SKM-1 treated with dmso at 0.1 percent for 144 hours (cell line): ENCODE results near the gene NOTUM.
"Not testable (repeated sequence)": the region's sequence is repeated elsewhere in the genome, so short reads cannot be mapped to it uniquely, and the experiment has no call there.

Experiments used
- DNase-seq: peaks from one replicate; lab custom pipeline; 2025; ENCODE audit not compliant: unreplicated experiment; lab: John Stamatoyannopoulos, UW

Gene NOTUM

DNA sequence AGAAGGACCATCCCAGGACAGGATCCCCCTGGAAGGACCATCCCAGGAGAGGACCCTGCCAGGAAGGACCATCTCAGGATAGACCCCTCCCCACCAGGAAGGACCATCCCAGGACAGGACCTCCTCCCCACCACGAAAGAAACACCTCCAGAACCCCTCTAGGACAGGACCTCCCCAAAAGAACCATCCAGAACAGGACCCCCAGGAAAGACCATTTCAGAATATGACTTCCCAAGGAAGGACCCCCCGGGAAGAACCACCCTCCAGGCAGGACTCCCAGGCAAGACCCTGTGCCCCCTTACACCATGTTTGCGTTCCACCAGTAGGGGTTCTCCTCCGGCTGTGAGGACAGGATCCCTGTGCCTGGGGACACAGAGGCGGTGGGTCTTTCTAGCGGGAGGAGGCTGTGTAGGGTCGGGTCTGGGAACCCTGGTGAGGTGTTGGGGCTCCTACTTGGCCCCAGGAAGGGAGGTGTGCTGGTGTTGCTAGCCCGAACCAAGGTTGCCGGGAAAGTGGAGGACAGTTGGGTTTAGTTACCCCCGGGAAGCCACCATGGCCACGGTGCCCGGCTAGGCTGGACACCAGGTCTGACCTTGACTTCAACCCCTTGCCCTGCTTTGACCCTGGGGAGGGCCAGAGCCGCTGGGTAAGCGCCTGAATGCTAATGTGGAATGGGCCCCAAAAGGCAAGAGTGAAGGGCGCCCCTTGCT is 2.2 kb downstream of the NOTUM start:
- DNase-seq: no peak

DNA sequence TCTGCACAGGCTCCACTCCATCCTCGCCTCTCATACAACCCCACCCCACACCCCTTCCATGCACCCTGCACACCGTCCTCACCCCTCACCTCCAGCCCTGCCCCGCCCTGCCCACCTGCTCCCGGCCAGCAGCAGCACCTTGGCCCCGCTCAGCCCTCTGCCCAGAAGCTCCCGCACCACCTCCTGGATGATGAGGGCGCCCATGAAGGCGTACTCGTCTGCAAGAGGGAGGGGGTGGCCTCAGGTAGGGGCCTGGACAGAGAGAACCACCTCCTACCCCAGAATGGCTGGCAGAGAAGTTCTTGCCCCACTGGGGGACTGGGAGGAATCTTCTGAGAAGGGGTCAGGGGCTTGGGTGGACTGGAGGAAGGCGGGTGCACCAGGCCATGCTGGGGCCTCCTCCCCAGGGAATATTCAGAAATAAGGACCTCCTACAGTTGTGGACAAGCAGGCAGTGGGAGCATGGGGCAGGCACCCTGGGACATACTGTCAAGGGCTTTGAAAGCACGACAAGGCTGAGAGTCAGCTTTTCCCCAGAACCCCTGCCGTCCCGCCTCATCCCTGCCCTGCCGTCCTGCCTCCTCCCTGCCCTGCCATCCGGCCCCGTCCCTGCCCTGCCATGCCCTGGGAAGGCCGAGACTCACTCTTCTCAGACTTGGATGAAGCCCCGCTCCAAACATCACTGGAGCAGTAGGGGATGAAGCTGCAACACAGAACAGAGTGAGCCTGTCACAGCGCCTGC is 3.1 kb downstream of the NOTUM start:
- DNase-seq: no peak

DNA sequence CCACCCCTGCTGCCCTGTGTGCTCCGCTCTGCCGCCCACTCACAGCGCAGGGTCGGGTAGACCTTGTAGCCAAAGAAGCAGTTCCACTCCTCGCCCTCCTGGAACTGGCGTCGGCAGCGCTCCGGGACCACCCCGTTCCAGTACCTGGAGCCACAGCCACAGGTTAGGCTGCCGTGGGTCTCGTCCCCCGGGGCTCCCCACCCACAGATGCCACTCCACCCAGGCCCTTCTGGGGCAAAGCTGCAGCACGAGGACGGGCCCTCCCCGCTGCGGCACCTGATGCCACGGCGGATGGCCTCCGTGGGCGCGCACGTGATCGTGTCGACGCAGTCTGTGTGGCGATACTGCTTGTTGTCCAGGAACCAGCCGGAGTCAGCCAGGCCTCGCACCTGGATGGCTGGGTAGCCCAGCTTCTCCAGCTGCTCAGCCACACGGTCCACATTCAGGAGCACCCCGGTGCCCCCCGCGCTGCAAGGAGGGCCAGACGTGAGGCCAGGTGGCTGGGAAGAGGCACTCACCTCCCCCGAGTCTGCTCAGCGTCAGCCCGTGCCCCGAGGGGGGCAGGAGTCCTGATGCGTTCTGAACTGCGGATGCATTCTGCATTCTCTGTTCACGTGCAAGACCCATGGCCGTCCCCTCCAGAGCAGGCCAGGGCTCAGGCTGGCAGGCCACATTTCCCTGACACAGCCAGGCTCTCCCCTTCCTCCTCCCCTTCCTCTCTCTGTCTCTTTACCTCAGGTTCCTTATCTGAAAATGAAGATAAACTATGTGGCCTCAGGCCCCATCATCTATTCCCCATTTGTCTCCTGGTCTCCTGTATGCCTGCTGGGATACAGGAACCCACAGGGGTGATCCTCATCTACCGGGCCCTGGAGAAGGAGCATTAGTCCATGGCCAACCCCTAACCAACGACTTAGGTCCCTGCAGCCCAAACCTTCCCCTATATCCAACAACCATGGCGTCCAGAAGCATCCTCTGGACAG is 4.1 kb downstream of the NOTUM start:
- no peak for DNase-seq

DNA sequence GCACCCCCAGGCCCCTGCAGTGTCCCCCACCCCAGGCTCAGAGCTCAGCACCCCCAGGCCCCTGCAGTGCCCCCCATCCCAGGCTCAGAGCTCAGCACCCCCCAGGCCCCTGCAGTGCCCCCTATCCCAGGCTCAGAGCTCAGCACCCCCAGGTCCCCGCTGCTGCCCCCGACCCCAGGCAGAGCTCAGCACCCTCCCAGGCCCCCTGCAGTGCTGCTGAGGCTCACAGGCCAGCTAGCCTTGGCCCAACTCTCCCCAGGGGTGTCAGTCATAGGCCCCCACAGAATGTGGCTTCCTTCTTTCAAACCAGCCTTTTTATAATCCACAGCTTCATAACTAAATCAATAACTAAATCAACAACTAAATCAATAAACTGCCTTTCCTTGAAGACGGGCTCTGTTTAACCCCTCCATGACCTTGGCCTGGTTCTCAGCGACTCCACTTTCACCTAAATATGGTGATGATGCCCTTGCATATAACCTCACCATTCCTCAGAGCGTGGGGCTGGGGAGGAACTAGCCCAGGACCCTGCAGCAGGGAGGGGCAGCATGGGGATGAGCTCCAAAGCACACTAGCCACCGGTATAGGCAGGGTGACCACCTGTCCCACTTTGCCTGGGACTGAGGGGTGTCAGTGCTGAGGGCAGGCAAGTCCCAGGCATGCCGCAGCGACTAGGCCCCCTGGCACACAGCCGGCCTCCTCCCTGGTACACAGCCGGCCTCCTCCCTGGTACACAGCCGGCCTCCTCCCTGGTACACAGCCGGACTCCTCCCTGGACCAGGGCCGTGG is 5.0 kb downstream of the NOTUM start:
- no peak for DNase-seq

DNA sequence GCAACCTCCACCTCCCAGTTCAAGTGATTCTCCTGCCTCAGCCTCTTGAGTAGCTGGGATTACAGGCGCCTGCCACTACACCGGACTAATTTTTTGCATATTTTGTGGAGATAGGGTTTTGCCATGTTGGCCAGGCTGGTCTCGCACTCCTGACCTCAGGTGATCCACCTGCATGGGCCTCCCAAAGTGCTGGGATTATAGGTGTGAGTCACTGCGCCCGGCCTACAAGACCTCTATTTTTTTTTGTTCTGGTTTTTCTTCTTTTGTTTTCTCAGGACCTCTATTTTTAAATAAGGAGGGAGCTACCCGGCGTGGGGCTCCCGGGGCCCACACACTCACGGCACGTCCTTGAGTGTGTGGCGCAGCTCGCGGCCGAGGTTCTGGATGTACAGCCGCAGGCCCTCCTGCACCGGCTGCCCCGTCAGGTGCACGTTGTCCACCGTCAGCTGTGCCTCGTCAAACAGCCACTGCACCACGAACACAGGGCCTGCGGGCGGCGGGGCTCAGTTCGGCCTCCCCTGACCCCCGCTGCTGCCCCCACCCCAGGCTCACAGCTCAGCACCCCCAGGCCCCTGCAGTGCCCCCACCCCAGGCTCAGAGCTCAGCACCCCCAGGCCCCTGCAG is 5.8 kb downstream of the NOTUM start:
- no peak for DNase-seq

DNA sequence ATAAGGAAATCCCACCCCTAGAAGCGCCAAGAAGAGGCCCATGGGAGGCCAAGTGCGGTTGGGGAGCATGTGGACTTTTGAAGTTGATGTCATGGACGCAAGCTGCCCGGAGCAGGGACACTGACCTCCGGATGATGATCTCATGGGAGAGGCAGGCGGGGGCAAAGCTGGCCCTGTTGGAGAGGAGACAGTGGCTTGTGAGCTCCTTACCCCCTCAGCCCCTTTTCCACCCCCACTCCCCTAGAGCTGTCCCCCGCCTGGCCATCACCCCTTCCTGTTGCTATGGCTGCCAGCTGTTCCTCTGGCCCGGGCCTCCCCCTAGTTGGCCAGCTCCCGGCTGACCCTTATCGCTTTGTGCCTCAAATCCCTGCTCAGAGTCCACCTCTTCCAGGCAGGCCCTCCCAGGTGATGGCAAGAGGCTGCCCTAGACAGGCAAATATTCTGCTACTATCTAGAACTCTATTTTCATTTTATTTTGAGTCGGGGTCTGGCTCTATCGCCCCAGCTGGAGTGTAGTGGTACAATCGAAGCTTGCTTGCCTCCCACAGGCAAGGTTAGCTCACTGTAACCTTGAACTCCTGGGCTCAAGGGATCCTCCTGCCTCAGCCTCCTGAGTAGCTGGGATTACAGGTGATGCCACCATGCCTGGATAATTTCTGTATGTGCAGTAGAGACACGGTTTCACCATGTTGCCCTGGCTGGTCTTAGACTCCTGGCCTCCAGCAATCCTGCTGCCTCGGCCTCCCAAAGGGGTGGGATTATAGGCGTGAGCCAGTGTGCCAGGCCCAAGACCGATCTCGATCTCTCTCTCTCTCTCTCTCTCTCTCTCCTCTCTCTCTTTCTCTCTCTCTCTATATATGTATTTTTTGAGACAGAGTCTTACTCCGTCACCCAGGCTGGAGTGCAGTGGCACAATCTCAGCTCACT is 6.6 kb downstream of the NOTUM start:
- DNase-seq: no peak

DNA sequence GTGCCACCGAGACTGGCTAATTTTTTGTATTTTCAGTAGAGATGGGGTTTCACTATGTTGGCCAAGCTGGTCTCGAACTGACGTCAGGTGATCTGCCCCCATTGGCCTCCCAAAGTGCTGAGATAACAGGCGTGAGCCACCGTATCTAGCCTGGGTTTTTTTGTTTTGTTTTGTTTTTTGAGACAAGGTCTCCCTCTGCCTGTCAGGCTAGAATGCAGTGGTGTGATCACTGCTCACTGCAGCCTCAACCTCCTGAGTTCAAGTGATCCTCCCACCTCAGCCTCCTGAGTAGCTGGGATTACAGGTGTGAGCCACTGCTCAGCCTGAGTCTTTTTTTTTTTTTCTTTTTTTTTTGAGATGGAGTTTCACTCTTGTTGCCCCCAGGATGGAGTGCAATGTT is 7.5 kb downstream of the NOTUM start:
- not testable (repeated sequence) for DNase-seq

DNA sequence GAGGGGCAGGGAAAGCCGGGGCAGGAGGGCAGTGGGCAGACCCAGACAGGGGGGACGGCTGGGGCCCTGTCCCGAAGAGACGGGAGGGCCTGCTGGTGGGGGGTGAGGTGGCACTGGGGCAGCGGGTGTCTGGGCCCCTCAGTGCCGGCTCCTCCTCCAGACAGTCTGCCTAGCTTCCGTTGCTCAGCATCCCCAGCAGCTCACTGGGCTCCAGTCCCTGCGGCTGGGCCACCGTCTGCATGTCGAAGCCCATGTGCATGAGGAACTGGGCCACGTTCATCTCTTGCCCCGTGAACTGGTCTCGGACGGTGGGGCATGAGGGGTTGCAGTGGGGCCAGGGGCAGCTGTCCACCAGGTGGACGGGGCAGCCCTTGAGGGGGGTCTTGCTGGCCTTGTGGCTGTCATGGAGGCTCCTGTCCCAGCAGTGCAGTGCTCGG is 8.2 kb downstream of the NOTUM start:
- no peak for DNase-seq

DNA sequence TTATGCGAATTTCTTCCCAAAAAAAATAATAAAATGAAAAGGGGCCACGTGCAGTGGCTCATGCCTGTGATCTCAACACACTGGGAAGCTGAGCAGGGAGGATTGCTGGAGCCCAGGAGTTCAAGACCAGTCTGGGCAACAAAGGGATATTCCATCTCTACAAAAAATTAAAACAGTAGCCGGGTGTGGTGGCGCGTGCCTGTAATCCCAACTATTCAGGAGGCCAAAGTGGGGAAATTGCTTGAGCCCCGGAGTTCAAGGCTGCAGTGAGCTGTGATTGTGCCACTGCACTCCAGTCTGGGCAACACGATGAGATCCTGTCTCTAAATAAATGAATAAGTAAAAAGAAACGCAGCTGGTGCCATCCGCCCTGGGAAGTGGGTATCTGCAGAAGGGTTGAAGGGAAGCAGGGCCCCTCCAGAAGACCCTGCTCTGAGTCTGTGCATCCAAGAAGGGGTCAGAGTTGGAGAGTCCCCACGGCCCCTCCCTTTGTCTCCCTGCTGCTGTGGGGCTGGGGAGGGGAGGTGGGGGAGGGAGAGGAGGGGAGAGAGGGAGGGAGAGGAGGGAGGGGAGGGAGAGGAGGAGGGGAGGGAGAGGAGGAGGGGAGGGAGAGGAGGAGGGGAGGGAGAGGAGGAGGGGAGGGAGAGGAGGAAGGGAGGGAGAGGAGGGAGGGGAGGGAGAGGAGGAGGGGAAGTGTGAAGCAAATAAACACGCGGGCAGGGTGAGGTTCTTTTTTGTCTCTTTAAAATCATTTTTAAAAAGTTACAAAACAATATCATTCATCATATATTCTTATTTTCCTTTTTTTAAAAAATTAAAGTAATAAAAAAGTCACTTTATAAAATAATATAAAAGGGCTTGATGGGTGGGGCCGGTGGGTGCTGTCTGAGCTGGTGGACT is 9.0 kb downstream of the NOTUM start:
- no peak for DNase-seq

DNA sequence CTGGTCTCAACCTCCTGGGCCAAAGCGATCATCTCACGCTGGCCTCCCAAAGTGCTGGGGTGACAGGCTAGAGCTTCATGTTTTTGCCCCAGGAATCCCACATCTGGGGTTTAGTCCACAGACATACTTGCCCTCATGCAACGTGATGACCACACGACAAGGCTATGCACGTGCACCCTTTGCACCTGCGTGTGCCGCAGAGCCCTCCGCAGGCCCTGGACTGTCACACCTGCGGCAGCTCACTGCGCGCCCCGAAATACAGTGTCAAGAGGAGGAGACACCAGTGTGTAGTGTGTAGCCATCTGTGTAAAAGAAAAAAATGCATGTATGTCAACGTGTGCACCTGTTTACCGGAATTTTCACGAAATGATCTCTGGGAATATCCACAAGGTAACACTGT is 10.5 kb downstream of the NOTUM start:
- no peak for DNase-seq

DNA sequence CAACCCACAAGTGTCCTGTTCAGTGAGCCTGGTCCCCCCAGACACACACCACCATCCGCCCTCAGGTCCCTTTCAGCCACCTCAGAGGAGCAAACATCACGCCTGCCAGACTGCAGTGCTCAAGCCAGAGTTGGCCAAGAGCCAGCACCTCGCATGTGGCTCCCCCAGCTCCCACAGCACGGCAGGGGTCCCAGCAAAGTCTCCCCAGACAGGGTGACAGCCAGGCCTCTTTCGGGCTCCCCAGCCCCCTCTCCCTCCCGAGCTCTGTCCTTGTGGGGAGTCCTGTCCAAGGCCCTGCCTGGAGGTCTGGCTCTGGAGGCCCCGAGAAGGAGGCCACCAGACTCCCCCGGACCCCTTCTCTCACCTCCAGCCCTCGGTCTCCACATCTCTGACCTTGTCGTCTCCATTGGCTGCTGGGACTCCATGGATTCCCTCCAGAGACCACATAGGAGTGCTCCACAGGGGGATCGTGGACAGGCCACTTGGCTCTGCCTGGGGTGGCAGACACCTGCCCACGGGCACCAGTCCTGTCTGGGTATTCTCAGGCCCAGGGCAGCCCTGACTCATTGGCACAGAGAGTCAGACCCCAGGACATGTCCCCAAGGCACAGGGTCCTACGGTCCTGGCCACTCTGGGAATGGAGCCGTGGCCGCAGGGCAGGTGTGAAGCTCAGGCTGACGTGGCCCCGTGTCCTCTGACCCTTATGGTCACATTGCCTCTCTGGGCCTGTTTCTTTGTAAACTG is 12.2 kb downstream of the NOTUM start:
- DNase-seq: no peak

DNA sequence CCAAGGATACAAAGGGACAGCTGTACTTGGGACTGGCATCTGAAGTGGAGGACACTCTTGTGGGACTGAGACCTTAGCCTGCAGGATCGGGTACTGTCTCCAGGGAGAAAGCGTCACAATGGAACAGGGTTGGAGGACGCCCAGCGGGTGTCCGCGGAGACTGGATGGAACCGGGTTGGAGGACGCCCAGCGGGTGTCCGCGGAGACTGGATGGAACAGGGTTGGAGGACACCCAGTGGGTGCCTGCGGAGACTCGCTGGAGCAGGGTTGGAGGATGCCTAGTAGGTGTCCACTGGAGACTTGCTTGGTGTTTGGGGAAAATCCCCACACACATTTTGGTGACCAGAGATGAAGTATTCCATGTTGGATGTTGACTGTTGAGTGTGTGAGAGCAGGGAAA is 13.8 kb downstream of the NOTUM start, which contains the start of gene MYADML2:
Gene MYADML2 (minus strand): TSS at position 45 of the 400 bp plus-strand sequence. CDS start 5,492 bp downstream, outside the sequence.
- DNase-seq: no peak

DNA sequence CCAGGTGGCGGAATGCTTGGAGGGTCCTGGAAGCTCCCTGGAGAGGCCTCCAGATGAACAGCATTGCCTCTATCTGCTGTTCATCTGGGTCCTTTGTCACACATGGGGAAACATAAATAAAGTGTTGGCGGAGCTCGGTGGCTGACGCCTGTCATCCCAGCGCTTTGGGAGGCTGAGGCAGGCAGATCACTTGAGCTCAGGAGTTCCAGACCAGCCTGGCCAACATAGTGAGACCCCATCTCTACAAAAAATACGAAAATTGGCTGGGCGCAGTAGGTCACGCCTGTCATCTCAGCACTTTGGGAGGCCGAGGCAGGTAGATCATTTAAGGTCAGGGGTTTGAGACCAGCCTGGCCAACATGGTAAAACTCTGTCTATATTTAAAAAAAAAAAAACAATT is 16.1 kb downstream of the NOTUM start:
- no peak for DNase-seq

DNA sequence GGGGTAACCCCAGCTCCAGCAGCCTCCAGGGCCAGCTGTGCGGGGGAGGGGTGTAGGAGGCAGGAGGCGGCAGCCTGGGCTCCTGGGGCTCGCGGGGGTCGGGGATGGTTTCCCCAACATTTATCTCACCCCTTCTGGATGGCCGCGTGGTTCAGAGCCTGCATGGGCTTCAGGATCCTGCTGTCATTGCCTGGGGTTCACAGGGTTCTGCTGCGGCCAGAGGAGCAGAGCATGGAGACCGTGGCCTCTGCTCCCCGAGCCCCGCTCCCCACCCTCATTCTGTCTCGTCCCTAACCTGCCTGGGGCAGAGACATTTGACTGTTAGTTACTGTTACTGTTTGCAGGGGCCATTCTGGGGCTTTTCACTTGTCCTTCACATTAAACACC is 18.8 kb downstream of the NOTUM start:
- no peak for DNase-seq

DNA sequence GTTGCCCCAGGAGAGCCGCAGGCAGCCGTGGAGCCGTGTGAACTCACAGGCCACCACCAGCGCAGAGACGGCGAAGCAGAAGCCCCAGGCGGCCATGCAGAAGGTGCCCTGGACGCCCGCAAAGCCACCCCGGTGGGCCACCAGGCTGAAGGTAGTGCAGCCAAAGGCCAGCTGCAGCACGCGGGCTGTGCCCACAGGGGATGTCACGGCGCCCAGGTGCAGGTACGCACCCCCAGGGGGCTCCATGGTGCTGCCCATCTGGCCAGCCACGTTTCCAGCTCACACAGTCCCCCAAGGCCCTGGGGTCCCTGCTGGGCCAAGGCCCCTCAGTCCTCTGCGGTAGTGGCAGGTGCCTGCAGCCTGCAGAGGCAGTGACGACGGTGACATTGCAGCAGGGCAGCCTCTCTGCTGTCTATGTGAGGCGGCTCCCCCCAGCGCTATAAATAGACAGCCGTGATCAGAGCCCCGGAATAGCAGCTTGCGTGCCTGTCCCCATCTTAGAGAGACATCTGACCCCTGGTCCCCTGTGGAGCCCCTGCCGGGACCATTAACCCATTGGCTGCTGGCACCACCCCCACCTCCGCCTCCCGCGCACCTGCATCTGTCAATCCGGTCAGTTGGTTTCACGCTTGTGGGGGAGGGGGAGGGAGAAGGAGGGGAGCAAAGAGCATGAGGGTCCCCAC is 19.4 kb downstream of the NOTUM start:
- no peak for DNase-seq

DNA sequence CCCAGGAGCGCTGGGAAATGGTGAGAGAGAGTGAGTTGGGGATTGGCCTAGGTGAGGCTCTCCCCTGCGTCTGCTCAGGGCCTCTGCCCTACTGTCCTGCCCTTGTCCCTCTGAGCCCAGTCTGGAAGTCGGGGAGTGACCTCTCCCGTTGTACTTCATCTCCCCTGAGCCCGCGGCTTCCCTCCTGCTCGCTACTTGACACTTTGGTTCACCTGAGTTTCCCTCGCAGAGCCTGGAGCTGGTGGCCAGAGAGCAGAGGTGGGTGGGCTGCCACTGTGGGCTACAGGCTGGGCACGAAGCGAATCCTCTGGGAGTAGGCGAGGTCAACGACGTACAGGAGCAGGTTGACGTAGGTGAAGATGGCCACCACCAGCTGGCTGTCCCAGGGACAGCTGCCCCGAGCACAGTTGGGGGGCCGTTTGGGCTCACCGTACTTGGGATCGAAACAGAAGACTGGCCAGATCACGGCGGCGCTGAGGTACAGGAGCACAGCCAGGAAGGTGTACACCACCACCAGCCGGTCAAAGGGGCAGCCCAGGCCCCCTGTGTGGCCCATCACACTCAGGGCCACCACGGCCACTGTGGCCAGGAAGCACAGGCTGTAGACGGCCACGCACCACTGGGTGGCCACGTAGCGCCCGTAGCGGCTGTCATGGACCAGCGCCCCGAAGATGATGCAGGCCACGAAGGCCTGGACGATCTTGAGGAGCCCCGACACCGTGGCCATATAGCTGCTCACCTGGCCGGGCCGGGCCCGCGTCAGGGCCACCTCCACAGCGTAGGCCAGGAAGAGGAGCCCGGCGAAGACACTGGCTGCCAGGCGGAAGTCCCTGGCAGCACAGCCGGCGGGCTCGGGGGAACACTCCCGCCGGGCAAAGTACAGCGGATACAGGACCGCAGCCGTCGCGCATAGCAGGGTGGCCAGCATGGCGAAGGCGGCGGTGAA is 20.2 kb downstream of the NOTUM start:
- DNase-seq: no peak
